HG02885 (cell line): ENCODE data around the gene PNPLA2.

Source experiments
- ATAC-seq: cut with Tn5 transposase; IDR thresholded peaks from one replicate; pipeline ENCODE4 v1.9.1; 2021; ENCODE audit warnings: mild to moderate bottlenecking; ENCODE audit not compliant: unreplicated experiment, poor library complexity

PNPLA2 gene

GRCh38 chr11:813456-814096 is 5.1 kb upstream of the PNPLA2 start:
- ATAC-seq: no peak

DNA sequence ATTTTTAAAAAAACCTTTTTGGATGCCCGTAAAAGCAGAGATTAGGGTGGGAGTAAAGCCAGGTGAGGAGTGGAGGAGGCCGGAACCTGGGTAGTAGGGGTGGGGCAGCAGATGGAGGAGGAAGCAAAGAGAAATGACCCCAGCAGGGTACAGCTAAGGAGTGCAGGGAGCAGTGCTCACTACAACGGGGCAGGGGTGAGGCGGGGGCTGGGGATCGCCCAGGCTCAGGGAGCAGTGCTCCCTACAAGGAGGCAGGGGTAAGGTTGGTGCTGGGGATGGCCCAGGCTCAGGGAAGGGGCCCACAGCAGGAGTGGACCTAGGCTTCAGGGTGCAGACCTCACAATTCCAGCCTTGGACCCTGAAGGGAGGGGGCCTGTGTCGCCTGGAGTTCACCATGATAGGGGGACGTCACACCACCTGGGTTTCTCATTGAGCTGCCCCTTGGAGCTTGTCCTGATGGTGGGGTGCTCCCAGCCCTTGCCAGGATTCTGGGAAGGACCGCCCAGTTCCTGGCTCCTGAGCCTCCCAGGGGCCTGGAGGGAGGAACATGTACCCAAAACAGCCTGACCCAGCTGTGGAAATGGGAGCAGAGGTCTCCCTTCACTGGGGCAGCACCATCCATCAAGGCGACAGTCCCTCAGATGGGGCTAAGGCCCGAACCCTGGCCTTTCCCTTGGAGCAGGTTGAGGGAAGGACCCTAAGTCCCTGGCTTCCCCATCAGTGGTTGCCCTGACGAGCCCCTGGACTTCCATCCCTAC is 2.9 kb upstream of the PNPLA2 start:
- ATAC-seq: no peak

DNA sequence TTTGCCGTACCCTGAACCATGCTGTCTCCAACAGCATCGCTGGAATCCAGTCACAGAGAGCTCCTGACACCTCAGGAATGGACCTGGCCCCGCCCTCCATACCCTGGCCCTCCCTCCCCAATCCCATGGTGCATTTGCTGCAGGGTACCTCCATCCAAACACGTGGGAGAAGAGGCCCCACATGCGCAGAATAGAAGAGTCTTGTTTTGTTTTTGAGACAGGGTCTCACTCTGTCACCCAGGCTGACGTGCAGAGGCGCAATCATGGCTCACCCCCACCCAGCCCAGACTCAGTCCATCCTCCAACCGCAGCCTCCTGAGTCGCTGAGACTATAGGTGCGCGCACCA is 2.3 kb upstream of the PNPLA2 start:
- ATAC-seq: no peak

GRCh38 chr11:819129-819931 is 616 bp downstream of the PNPLA2 start:
- ATAC-seq: peak; percentile 70

DNA sequence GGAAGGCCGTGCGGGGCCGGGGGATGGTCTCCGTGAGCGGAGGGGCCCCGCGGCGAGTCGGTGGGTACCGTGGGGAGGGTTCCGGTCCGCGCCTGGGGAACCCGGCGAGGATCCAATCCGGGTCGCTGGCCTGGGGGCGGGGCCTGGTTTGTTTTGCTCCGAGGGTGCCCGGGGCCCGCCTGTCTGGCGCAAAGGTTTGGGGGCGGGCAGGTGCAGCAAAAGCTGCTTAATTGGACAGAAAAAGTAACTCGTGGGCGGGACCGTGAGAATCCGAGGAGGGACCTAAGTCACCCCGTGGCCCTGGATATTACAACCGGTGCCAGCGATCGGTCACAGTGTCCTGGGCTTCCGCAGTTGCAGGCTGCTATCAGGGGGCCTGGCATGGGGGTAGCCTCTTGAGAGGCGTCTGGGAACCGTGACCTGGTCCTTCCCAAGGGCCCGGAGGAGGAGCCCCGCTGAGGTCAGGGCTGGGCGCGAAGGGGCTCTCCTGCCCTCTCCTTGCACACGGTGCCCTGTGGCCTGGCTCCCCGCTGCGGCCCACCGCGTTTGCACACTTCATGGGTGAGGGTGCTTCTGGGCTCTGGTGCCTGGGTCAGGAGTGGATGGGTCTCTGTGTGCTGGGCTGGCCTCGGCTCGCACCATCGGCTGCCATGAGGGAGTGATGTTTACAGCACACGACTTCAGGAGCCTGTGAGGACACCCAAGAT is 1.4 kb downstream of the PNPLA2 start:
- ATAC-seq: peak; percentile 69

- ATAC-seq: no peak
These were observed 2.2 kb downstream of the PNPLA2 start for GRCh38 chr11:820655-821511.

GRCh38 chr11:821512-822371 is 3.0 kb downstream of the PNPLA2 start:
- ATAC-seq: no peak

DNA sequence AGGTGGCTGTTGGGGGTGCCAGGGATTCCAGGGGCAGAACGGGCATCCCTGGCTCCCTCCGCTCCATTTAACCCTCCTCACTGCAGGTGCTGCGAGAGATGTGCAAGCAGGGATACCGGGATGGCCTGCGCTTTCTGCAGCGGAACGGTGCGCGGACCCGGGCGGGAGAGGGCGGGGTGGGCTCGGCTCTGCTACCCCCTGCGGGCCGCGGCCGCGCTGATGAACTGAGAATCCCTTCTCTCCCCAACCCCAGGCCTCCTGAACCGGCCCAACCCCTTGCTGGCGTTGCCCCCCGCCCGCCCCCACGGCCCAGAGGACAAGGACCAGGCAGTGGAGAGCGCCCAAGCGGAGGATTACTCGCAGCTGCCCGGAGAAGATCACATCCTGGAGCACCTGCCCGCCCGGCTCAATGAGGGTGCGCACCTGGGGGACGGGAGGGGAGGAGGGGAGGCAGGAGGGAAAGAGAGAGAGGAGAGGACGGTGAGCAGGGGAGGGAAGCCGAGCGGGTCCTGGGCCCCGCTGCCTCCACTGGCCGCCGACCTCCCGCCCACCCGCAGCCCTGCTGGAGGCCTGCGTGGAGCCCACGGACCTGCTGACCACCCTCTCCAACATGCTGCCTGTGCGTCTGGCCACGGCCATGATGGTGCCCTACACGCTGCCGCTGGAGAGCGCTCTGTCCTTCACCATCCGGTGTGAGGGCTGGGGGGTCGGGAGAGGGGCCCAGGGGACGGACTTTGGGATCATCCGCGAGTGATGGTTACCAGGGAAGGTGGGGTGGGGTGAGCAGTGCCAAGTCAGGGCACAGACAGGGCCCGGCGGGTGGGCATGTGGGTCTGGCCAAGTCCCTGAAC is 5.0 kb downstream of the PNPLA2 start:
- ATAC-seq: no peak

GRCh38 chr11:824292-824880 is 5.7 kb downstream of the PNPLA2 start:
- ATAC-seq: no peak

DNA sequence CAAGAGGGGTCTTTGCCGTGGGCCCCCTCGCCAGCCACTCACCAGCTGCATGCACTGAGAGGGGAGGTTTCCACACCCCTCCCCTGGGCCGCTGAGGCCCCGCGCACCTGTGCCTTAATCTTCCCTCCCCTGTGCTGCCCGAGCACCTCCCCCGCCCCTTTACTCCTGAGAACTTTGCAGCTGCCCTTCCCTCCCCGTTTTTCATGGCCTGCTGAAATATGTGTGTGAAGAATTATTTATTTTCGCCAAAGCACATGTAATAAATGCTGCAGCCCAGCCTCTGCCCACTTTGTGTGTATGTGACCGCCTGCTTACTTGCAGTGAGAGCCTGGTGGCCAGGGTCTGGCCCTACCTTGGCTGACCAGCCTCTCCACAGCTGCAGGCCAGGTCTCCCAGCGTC is 6.2 kb downstream of the PNPLA2 start:
- ATAC-seq: no peak

GRCh38 chr11:825366-826226 is 6.9 kb downstream of the PNPLA2 start:
- no peak for ATAC-seq

GRCh38 chr11:826227-826621 is 7.5 kb downstream of the PNPLA2 start:
- no peak for ATAC-seq

DNA sequence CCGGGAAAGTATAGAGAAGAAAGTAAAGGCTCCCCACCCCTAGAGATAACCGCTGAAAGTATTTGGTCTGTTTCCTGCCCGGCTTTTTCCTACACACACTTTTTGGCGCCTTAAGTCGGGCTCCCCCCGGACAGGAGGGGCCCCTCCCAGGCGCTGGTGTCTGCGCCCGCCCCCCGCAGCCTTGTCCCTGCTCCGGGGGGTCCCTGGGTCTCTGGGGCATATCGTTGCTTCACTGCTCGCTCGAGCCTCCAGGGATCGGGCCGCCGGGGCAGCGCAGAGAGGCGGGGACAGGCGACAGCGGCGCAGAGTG is 8.1 kb downstream of the PNPLA2 start:
- peak; percentile 17 for ATAC-seq

DNA sequence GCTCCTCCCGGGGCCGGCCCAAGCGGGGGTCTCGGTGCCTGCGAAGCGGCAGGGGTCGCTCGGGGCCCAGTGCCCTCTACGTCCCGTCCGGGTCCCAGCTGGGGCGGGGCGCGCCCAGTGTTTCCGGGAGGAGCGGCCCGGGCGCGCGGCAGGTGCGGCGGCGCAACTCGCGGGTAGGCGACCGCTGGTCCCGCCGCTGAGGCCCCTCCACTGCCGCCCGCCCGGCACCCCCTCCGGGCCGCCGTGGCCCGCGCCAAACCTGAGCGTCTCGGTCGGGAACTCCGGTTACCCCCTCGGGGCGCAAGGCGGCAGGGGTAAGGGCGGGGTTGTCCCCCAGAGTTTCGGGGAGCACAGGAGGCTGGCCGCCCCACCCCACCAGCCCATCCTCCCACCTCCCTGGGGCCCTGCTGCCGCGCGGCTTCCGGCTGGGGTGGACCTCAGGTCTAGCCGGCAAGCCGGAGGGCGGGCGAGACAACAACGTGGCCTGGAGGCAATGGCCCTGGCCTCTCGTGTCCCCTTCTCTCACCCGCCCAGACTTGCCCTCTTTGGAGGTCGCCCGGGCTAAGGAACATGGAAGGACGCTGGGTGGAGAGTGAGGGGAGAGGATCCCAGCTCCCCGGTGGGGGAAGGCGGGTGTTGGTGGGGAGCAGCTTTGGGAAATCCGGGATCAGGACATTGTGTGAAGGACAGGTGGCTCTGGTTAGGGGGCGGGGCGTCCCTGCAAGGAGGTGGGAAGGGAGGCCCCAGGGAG is 8.6 kb downstream of the PNPLA2 start:
- peak; percentile 62 for ATAC-seq

DNA sequence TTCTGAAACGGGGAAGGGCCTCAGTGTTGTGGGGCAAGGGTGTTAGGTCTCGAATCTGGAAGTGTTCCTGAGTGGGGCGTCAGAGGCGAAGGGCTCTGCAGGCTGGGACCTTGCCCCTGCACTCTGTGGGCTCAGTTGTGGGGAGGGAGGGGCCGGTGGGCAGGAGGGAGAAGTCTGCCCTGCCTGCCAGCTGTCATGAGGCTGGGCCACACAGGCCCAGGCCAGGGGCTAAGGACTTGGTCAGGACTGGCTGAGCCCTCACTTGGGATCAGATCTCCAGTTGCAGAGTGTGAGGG is 9.1 kb downstream of the PNPLA2 start, which contains the start of gene CRACR2B:
CRACR2B (plus strand) TSS at position 23 of the 296 bp plus-strand sequence. CDS start 689 bp downstream, outside the sequence.
- ATAC-seq: no peak

GRCh38 chr11:828506-829175 is 9.9 kb downstream of the PNPLA2 start:
- ATAC-seq: no peak
